Measurements from ENCODE around the gene C16orf96.
"Not testable (repeated sequence)": the region's sequence is repeated elsewhere in the genome, so short reads cannot be mapped to it uniquely, and the experiment has no call there.

Gene C16orf96

GRCh38 chr16:4564661-4565267 lies 8.6 kb downstream of the C16orf96 start:
- no peak for DNase-seq (ENCODE audit: low read depth in 2 of 2)

GRCh38 chr16:4566144-4566543 lies 10.0 kb downstream of the C16orf96 start:
- DNase-seq (ENCODE audit: low read depth in 2 of 2) = no peak

GRCh38 chr16:4570086-4570485 lies 13.9 kb downstream of the C16orf96 start:
- no peak for DNase-seq (ENCODE audit: low read depth in 2 of 2)

DNA sequence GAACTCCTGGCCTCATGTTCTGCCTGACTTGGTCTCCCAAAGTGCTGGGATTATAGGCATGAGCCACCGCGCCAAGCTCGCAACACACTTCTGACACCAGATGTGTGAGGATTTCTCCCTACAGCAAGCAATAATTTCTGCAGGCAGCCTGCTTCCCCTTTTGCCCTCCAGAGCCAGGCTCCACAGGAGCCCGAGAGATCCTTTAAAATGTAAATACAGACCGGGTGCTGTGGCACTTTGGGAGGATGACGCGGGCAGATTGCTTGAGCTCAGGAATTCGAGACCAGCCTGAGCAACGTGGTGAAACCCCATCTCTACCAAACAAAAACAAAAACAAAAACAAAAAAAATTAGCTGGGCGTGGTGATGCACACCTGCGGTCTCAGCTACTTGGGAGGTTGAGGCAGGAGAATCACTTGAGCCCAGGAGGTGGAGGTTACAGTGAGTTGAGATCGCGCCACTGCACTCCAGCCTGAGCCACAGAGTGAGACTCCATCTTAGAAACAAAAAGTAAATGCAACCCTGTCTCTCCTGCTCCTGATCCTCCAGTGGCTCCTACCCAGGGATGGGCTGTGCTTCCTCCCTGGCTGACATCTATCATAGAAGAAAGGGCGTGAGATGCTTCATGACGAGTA lies 14.7 kb downstream of the C16orf96 start:
- no peak for DNase-seq (ENCODE audit: low read depth in 2 of 2)

DNA sequence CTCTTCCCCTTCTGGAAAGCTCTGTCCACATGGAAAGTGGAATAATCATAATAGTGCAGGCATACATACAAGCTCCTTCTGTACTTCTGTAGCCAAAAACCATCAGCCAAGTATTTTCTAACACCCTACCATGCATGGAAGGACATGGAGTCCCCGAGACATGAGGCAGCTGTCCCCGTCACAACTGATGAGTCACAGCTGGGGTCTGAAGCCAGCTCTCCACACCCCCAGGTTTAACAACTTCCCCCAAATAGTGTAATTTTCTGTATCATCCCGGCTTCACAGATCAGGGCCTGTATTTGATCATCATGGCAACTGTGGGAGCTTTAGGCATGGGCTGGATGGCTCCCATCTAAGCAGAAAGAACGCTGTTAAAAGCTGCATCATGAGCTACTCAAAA lies 16.6 kb downstream of the C16orf96 start:
- DNase-seq (ENCODE audit: low read depth in 2 of 2) = no peak

DNA sequence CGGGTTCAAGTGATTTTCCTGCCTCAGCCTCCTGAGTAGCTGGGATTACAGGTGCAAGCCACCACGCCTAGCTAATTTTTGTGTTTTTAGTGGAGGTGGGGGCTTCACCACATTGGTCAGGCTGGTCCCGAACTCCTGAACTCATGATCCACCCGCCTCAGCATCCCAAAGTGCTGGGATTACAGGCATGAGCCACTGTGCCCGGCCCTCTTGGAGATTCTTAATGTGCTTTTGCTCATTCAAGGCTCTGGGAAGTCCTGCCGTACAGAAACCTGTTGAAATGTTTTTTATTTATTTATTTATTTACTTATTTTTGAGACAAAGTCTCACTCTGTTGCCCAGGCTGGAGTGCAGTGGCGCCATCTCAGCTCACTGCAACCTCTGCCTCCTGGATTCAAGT lies 17.8 kb downstream of the C16orf96 start:
- not testable (repeated sequence) for DNase-seq (ENCODE audit: low read depth in 2 of 2)

- DNase-seq (ENCODE audit: low read depth in 2 of 2) = no peak
Observed at GRCh38 chr16:4574919-4575705, 19.0 kb downstream of the C16orf96 start.

DNA sequence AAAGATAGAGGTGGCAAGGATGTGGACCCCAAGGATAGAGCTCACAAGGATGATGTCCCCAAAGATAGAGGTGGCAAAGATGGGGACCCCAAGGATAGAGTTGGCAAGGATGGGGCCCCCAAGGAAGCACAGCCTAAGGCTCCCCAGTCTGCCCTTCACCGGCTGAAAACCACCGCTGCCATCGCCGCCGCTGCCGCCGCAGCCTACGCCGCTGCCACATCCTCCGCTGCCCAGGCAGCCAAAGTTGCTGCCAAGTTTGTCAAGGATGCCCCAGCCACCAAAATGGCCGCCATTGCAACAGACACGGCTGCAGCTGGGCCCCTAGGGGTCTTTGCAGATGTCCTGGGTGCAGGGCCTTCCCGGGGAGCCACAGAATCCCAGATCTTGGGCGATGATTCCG lies 19.9 kb downstream of the C16orf96 start:
- DNase-seq (ENCODE audit: low read depth in 2 of 2) = no peak

DNA sequence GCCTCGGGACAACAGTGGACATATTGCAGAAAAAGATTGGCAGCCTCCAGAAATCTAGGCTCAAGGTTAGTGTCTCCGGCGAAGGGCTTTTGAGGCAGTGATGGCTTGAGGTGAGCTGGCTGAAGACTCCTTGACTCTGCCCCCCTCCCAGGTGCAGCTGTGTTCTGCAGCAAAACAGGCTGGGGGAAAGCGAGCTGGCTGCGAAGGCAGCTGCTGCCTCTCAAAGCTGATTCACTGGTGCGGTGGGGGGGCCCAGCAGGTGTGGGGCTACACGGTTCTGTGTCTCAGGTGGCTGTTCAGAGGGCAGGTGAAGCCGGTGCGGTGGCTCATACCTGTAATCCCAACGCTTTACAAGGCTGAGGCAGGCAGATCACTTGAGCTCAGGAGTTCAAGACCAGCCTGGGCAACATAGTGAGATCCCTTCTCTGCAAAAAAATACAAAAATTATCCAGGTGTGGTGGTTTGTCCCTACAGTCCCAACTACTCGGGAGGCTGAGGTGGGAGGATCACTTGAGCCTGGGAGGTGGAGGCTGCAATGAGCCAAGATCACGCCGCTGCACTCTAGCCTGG lies 22.9 kb downstream of the C16orf96 start:
- DNase-seq (ENCODE audit: low read depth in 2 of 2) = no peak

- DNase-seq (ENCODE audit: low read depth in 2 of 2) = no peak
Observed at GRCh38 chr16:4580250-4580649, 24.1 kb downstream of the C16orf96 start.

DNA sequence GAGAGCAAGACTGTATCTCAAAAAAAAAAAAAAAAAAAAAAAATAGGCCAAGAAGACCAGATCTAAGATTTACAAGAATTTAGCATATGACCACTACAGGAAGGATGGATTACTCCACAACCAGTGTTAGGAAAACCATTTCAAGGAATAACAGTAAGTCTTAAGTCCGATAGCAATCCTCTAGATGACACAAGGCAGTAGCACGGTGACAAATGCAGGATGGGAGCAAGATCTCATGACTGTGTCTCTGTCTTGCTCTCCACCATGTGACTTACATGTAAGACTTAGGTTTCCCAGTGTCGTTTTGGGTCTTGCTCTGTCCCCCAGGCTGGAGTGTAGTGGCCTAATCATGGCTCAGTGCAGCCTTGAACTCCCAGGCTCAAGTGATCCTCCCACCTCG lies 27.8 kb downstream of the C16orf96 start:
- no peak for DNase-seq (ENCODE audit: low read depth in 2 of 2)

DNA sequence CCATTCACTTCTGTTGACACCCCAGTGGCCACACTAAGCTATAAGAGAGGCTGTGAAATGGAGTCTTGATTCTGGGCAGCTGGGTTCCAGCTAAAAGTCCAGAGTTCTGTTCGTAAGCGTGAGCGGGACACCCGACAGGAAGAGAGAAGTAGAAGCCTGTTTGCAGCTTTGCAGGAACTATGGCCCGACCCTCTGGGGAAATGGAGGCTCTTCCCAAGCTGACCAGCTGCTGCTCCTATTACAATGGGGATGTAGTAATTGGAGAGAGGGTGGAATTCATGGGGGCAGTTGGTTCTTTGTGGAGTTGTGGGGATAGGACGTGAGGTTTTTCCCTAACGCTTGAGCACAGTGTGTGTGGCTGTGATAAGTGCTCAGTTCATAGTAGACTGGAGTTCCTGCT lies 30.2 kb downstream of the C16orf96 start:
- no peak for DNase-seq (ENCODE audit: low read depth in 2 of 2)

GRCh38 chr16:4588386-4588785 lies 32.2 kb downstream of the C16orf96 start:
- DNase-seq (ENCODE audit: low read depth in 2 of 2) = no peak

- DNase-seq (ENCODE audit: low read depth in 2 of 2) = no peak
Observed at GRCh38 chr16:4588961-4589360, 32.8 kb downstream of the C16orf96 start.

- no peak for DNase-seq (ENCODE audit: low read depth in 2 of 2)
Observed at GRCh38 chr16:4591191-4591590, 35.1 kb downstream of the C16orf96 start.

DNA sequence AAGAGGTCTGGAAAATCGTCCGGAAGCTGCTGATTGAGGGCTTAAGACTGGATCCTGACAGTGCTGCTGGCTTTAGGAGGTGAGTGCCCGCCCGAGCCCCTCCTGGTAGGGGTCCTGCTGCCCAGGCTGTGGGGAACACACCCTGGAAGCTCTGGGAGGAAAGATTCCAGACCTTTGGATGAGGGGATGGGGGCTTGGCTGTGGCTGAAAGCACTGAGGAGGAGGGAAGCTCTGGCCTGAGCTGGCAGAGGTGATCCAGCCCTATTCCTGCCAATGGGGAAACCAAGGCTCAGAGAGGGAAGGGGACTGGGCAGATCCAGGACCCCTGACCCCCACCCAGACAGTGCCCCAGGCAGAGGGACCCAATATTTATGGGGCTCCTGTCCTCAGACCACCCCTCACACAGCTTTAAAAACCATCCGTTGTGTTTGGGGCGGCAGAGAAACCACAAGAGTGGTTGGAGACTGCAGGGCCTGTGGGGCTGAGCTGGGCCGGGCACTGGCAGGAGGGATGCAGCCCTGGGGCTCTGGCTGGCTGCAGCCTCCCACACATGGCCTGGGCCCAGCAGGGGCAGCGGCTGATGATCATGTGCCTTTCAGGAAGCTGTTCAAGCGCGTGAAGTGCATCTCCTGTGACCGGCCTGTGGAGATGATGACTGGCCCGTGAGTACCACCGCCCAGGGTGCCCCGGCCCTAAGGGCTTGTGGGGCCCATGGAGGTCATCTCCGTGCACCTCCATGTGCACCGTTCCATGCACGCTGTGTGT lies 35.7 kb downstream of the C16orf96 start:
- no peak for DNase-seq (ENCODE audit: low read depth in 2 of 2)

- no peak for DNase-seq (ENCODE audit: low read depth in 2 of 2)
Observed at GRCh38 chr16:4593086-4593485, 36.9 kb downstream of the C16orf96 start.

GRCh38 chr16:4594433-4595410 lies 38.6 kb downstream of the C16orf96 start:
- no peak for DNase-seq (ENCODE audit: low read depth in 2 of 2)

- no peak for DNase-seq (ENCODE audit: low read depth in 2 of 2)
Observed at GRCh38 chr16:4597174-4597573, 41.0 kb downstream of the C16orf96 start.

- no peak for DNase-seq (ENCODE audit: low read depth in 2 of 2)
Observed at GRCh38 chr16:4599037-4599436, 42.9 kb downstream of the C16orf96 start.

DNA sequence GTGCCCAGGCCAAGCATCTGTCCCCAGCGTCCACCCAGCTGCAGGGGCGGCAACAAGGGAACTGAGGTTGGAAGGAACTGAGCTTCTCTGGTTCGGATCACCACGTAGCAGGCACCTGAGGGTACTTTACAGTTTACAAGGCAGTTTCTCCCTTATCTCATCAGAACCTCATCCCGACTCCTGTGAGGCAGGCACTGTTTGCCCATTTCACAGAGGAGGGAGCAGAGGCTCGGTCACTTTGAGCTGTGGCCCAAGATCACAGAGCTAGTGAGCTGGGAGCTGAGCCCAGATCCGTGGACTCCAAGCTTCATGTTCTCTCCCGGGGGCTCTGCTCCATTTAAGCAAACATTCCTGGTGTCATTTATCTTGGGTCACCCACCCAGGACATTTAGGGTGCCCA lies 43.4 kb downstream of the C16orf96 start:
- DNase-seq (ENCODE audit: low read depth in 2 of 2) = no peak
